ENCODE data around the gene DOCK9. TPM values are rescaled to one million over a fixed set of nuclear protein-coding genes. Genes with fewer than 3 reads are reported as not detected.
"Not testable (repeated sequence)": the region's sequence is repeated elsewhere in the genome, so short reads cannot be mapped to it uniquely, and the experiment has no call there.

The DOCK9 gene
- total RNA-seq, 1 donor, result 44.5 TPM

- no peak overlapping the region for H3K4me3 ChIP-seq (ENCODE audit: insufficient read depth, low read length)
- H3K79me2 ChIP-seq (ENCODE audit: insufficient read depth, low read length), result no peaks in the 10 kb centered on the region
- no peaks in the 10 kb centered on the region for H4K20me1 ChIP-seq (ENCODE audit: insufficient read depth, low read length)
- no peak overlapping the region for H2AFZ ChIP-seq (ENCODE audit: low read length)
- TF ChIP-seq CTCF (IDR thresholded peaks at IDR 0.05; ENCODE audit: extremely low read depth, low read depth, low read length), result no peak
- H3K27me3 ChIP-seq (ENCODE audit: insufficient read depth, low read length), result no peaks in the 10 kb centered on the region
- DNase-seq (ENCODE audit: insufficient read length, low spot score, missing footprints), result no peak
- H3K9me3 ChIP-seq (ENCODE audit: low read depth, low read length), result no peaks in the 10 kb centered on the region
- no peak overlapping the region for H3K27ac ChIP-seq (ENCODE audit: low read depth, low read length)
- no peaks in the 10 kb centered on the region for H3K36me3 ChIP-seq (ENCODE audit: insufficient read depth, low read length)
- no peak overlapping the region for H3K4me2 ChIP-seq (ENCODE audit: insufficient read depth, low read length)
- H3K4me1 ChIP-seq (ENCODE audit: insufficient read depth, low read length), result no peaks in the 10 kb centered on the region
Observed at GRCh38 chr13:98900442-98900841, 77.4 kb downstream of the DOCK9 start.

- no peaks in the 10 kb centered on the region for H3K36me3 ChIP-seq (ENCODE audit: insufficient read depth, low read length)
- no peaks in the 10 kb centered on the region for H3K79me2 ChIP-seq (ENCODE audit: insufficient read depth, low read length)
- H3K4me3 ChIP-seq (ENCODE audit: insufficient read depth, low read length), result no peak overlapping the region
- no peak overlapping the region for H2AFZ ChIP-seq (ENCODE audit: low read length)
- DNase-seq (ENCODE audit: insufficient read length, low spot score, missing footprints), result no peak
- no peak overlapping the region for H3K27ac ChIP-seq (ENCODE audit: low read depth, low read length)
- no peaks in the 10 kb centered on the region for H4K20me1 ChIP-seq (ENCODE audit: insufficient read depth, low read length)
- H3K9me3 ChIP-seq (ENCODE audit: low read depth, low read length), result no peaks in the 10 kb centered on the region
- TF ChIP-seq CTCF (IDR thresholded peaks at IDR 0.05; ENCODE audit: extremely low read depth, low read depth, low read length), result no peak
- H3K27me3 ChIP-seq (ENCODE audit: insufficient read depth, low read length), result no peaks in the 10 kb centered on the region
- no peak overlapping the region for H3K4me2 ChIP-seq (ENCODE audit: insufficient read depth, low read length)
- H3K4me1 ChIP-seq (ENCODE audit: insufficient read depth, low read length), result no peaks in the 10 kb centered on the region
Observed at GRCh38 chr13:98897706-98898105, 80.2 kb downstream of the DOCK9 start.

- no peaks in the 10 kb centered on the region for H3K36me3 ChIP-seq (ENCODE audit: insufficient read depth, low read length)
- H3K79me2 ChIP-seq (ENCODE audit: insufficient read depth, low read length), result no peaks in the 10 kb centered on the region
- H3K9me3 ChIP-seq (ENCODE audit: low read depth, low read length), result no peaks in the 10 kb centered on the region
- no peaks in the 10 kb centered on the region for H3K27me3 ChIP-seq (ENCODE audit: insufficient read depth, low read length)
- no peak overlapping the region for H3K27ac ChIP-seq (ENCODE audit: low read depth, low read length)
- no peaks in the 10 kb centered on the region for H4K20me1 ChIP-seq (ENCODE audit: insufficient read depth, low read length)
- H3K4me2 ChIP-seq (ENCODE audit: insufficient read depth, low read length), result no peak overlapping the region
- DNase-seq (ENCODE audit: insufficient read length, low spot score, missing footprints), result no peak
- TF ChIP-seq CTCF (IDR thresholded peaks at IDR 0.05; ENCODE audit: extremely low read depth, low read depth, low read length), result no peak
- no peak overlapping the region for H2AFZ ChIP-seq (ENCODE audit: low read length)
- H3K4me1 ChIP-seq (ENCODE audit: insufficient read depth, low read length), result no peaks in the 10 kb centered on the region
- H3K4me3 ChIP-seq (ENCODE audit: insufficient read depth, low read length), result no peak overlapping the region
Observed at GRCh38 chr13:98896868-98897144, 81.1 kb downstream of the DOCK9 start.

GRCh38 chr13:98896083-98896867 lies 81.6 kb downstream of the DOCK9 start:
- no peak for TF ChIP-seq CTCF (IDR thresholded peaks at IDR 0.05; ENCODE audit: extremely low read depth, low read depth, low read length)
- DNase-seq (ENCODE audit: insufficient read length, low spot score, missing footprints), result no peak
- Histone ChIP-seq H3K4me1 (ENCODE audit: insufficient read depth, low read length) (no peaks in the 10 kb centered on the region), H3K9me3 (ENCODE audit: low read depth, low read length) (no peaks in the 10 kb centered on the region), H3K4me2 (ENCODE audit: insufficient read depth, low read length) (no peak overlapping the region), H3K27ac (ENCODE audit: low read depth, low read length) (no peak overlapping the region), H2AFZ (ENCODE audit: low read length) (no peak overlapping the region), H4K20me1 (ENCODE audit: insufficient read depth, low read length) (no peaks in the 10 kb centered on the region), H3K79me2 (ENCODE audit: insufficient read depth, low read length) (no peaks in the 10 kb centered on the region), H3K27me3 (ENCODE audit: insufficient read depth, low read length) (no peaks in the 10 kb centered on the region), H3K36me3 (ENCODE audit: insufficient read depth, low read length) (no peaks in the 10 kb centered on the region), H3K4me3 (ENCODE audit: insufficient read depth, low read length) (no peak overlapping the region)

GRCh38 chr13:98894814-98895213 lies 83.0 kb downstream of the DOCK9 start:
- not testable (repeated sequence) for H3K79me2 ChIP-seq (ENCODE audit: insufficient read depth, low read length); H3K36me3 ChIP-seq (ENCODE audit: insufficient read depth, low read length); H3K27me3 ChIP-seq (ENCODE audit: insufficient read depth, low read length); H3K4me2 ChIP-seq (ENCODE audit: insufficient read depth, low read length); DNase-seq (ENCODE audit: insufficient read length, low spot score, missing footprints); H3K9me3 ChIP-seq (ENCODE audit: low read depth, low read length); H4K20me1 ChIP-seq (ENCODE audit: insufficient read depth, low read length); H3K27ac ChIP-seq (ENCODE audit: low read depth, low read length); H2AFZ ChIP-seq (ENCODE audit: low read length); H3K4me3 ChIP-seq (ENCODE audit: insufficient read depth, low read length); H3K4me1 ChIP-seq (ENCODE audit: insufficient read depth, low read length)

Measured in osteoblast (primary cell).